Measurements from ENCODE around the gene DDX42.

DNA sequence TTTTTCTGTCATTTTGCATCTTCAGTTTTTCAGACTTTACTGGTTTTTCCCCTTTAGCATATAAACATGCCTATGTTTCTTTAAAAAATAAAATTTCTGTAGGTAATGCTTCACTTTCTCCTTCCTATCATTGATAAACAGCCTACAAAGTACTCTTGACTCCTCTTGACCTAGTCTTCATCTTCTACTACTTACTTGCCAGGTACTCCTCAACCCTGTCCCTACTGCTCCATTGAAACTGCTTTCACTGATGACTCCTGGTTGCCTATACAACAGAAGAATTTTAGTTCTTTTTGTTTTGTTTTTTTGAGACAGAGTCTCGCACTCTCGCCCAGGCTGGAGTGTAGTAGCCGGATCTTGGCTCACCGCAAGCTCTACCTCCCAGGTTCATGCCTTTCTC, 7.0 kb downstream of the DDX42 start:
- no peak for TF ChIP-seq CTCF (IDR thresholded peaks at IDR 0.05)
- TF ChIP-seq POLR2A (IDR thresholded peaks at IDR 0.05), result no peak
- TF ChIP-seq POLR2AphosphoS5 (IDR thresholded peaks at IDR 0.05; ENCODE audit: insufficient read depth in 1 of 2, low read depth in 1 of 2), result no peak

Measured in vagina (tissue), 2 donors.